Esophagus squamous epithelium (tissue), 5 donors: ENCODE results near the gene RPGRIP1L. TPM values are rescaled to one million over a fixed set of nuclear protein-coding genes. Genes with fewer than 3 reads are reported as not detected.
A peak's percentile ranks its signal among the peaks of the same experiment; 100 is the strongest.

Experiments
- DNase-seq: peaks from one replicate; lab custom pipeline; 2025; lab: John Stamatoyannopoulos, UW
- H3K27ac ChIP-seq, 4 donors: fragments of 200-600 bp; sonication (generic); one replicate each; pipeline ENCODE4 v1.5.1; 2016 to 2019; ENCODE audit warnings: mild to moderate bottlenecking in 1 of 4
- H3K27me3 ChIP-seq, 4 donors: fragments of 200-600 bp; sonication (generic); 1 replicate in 3 of 4; 2 replicates in 1 of 4; pipeline versions ENCODE4 v1.5.1 to v1.6.0; 2017 to 2021; ENCODE audit warnings: antibody characterized with exemption in 1 of 4
- H3K36me3 ChIP-seq, 3 donors: fragments of 200-600 bp; sonication (generic); one replicate each; pipeline ENCODE4 v1.5.1; 2016 to 2019
- H3K4me1 ChIP-seq, 3 donors: fragments of 200-600 bp; sonication (generic); one replicate each; pipeline ENCODE4 v1.5.1; 2017 to 2019
- H3K4me3 ChIP-seq, 4 donors: fragments of 200-600 bp; sonication (generic); 1 replicate in 3 of 4; 2 replicates in 1 of 4; pipeline ENCODE4 v1.5.1; 2016 to 2019; ENCODE audit warnings: mild to moderate bottlenecking in 2 of 4, moderate library complexity in 1 of 4
- H3K9me3 ChIP-seq, 3 donors: fragments of 200-600 bp; sonication (generic); one replicate each; pipeline ENCODE4 v1.5.1; 2016 to 2019
- CTCF ChIP-seq, 6 experiments: fragments of 450-650 bp in 4 of 6; fragments of 200-600 bp in 2 of 6; sonication (generic) in 2 of 6; IDR thresholded peaks; one replicate each; pipeline ENCODE4 v1.5.1; 2016 to 2019; ENCODE audit warnings: antibody characterized with exemption in 6 of 6, mild to moderate bottlenecking in 4 of 6, moderate library complexity in 4 of 6
- POLR2A ChIP-seq, 4 donors: fragments of 450-650 bp; IDR thresholded peaks; one replicate each; pipeline ENCODE4 v1.6.1; 2017; ENCODE audit warnings: antibody characterized with exemption in 4 of 4, mild to moderate bottlenecking in 4 of 4, moderate library complexity in 3 of 4
- WGBS, 2 donors: methylation state at CpG; one replicate each; pipeline ENCODE4 v1.1.5; 2018; 5-methylcytosine and 5-hydroxymethylcytosine counted together
- intact Hi-C: fragments of 100-400 bp; cut with DNase I; formaldehyde crosslinking; loops from one replicate; pipeline ENCODE4 v1.15.0; 2022
- total RNA-seq, 4 donors: library from RNA; depleted of rRNA; stranded (reverse); fragments of >200 nt; gene quantifications; one replicate each; pipeline ENCODE4 v1.1.0, GENCODE V29; 2016
- donor health status: DM: yes; HTN: yes; CAD: no.

The RPGRIP1L gene
- 1 to 10 TPM; 1.2 to 3.9 (median 3.7) TPM for total RNA-seq

DNA sequence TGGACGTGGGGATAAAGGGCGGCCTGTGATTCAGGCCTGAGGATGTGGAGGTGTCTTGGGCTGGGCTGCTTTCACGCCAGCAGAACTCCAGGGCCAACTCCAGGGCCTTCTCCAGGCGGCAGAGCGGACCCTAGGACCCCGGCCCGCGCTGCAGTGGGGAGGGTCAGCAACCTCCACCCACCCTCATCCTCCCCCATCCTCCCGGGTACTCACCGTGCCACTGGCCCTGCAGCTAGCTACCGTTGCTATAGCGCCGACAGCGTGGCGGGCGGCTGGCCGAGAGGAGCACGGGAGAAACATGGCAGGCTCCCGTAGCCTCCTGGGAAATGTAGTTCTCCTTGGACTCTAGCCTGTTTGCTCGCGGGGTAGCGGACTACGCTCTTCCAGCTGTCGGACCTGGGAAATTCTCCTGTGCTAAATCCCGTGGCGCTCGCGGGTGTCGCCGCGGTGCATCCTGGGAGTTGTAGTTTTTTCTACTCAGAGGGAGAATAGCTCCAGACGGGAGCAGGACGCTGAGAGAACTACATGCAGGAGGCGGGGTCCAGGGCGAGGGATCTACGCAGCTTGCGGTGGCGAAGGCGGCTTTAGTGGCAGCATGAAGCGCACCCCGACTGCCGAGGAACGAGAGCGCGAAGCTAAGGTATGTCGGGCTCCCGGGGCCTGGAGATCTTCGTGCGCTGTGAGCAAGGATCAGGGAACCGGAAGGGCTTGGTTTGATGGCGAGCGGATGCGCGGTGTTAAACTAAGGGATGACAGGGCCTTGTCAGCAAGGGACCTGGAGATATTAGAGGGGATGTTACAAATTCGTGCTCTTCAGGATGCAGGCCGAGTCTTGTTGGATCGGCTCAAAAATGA, at the start of gene RPGRIP1L, which contains the start of gene FTO:
Gene RPGRIP1L, minus strand, starts transcription at position 270 of the 855 bp plus-strand sequence. CDS start 3,136 bp downstream, outside the sequence.
Gene FTO, plus strand, starts transcription at position 567 of the 855 bp plus-strand sequence.
- no peaks in the 10 kb centered on the region for H3K9me3 ChIP-seq
- H3K36me3 ChIP-seq: no peaks in the 10 kb centered on the region
- intact Hi-C loops: no loop called here
- DNase-seq: peak; percentile 81
- TF ChIP-seq POLR2A (IDR thresholded peaks at IDR 0.05): peak in 1 of 4 donors; percentile 38
- peak in 5 of 6 experiments; percentile 9 to 42 (median 28) for TF ChIP-seq CTCF (IDR thresholded peaks at IDR 0.05)
- 0 to 1% methylated on average over 20 to 32 of the region's 57 CpGs for WGBS, 2 donors
- peaks cover 10 to 27% (median 17%) of the 10 kb centered on the region in 3 donors for H3K4me1 ChIP-seq
- H3K27ac ChIP-seq: peak within 1 kb of the TSS; percentile 76 to 85 (median 78)
- peak within 1 kb of the TSS; percentile 61 to 92 (median 76) for H3K4me3 ChIP-seq
- H3K27me3 ChIP-seq: no peaks in the 10 kb centered on the region

GRCh38 chr16:53753431-53753830, 49.8 kb upstream of the RPGRIP1L start:
- peaks cover 5 to 52% (median 16%) of the 10 kb centered on the region in 3 donors for H3K4me1 ChIP-seq
- H3K36me3 ChIP-seq: no peaks in the 10 kb centered on the region
- no peak overlapping the region for H3K4me3 ChIP-seq
- no peaks in the 10 kb centered on the region for H3K27me3 ChIP-seq
- 71 to 80% methylated on average over 1 of the region's 1 CpG for WGBS, 2 donors
- DNase-seq: no peak
- H3K9me3 ChIP-seq: peaks cover 0 to 4% (median 0%) of the 10 kb centered on the region in 3 donors
- TF ChIP-seq POLR2A (IDR thresholded peaks at IDR 0.05) (no peak), CTCF (IDR thresholded peaks at IDR 0.05) (no peak)
- intact Hi-C loops: no loop called here
- no peak overlapping the region for H3K27ac ChIP-seq

GRCh38 chr16:53752560-53752959, 48.9 kb upstream of the RPGRIP1L start:
- H3K27me3 ChIP-seq: no peaks in the 10 kb centered on the region
- intact Hi-C loops: no loop called here
- 63 to 88% methylated on average over 1 of the region's 1 CpG for WGBS, 2 donors
- TF ChIP-seq CTCF (IDR thresholded peaks at IDR 0.05) (no peak), POLR2A (IDR thresholded peaks at IDR 0.05) (no peak)
- H3K36me3 ChIP-seq: no peaks in the 10 kb centered on the region
- H3K9me3 ChIP-seq: peaks cover 0 to 7% (median 0%) of the 10 kb centered on the region in 3 donors
- H3K4me1 ChIP-seq: peaks cover 5 to 46% (median 16%) of the 10 kb centered on the region in 3 donors
- H3K4me3 ChIP-seq: no peak overlapping the region
- no peak overlapping the region for H3K27ac ChIP-seq
- no peak for DNase-seq

- peaks cover 0 to 7% (median 0%) of the 10 kb centered on the region in 3 donors for H3K9me3 ChIP-seq
- peaks cover 5 to 59% (median 23%) of the 10 kb centered on the region in 3 donors for H3K4me1 ChIP-seq
- no peaks in the 10 kb centered on the region for H3K36me3 ChIP-seq
- TF ChIP-seq POLR2A (IDR thresholded peaks at IDR 0.05): no peak
- TF ChIP-seq CTCF (IDR thresholded peaks at IDR 0.05): peak in 1 of 6 experiments; percentile 49
- intact Hi-C loops: no loop called here
- 33 to 55% methylated on average over 4 of the region's 4 CpGs for WGBS, 2 donors
- H3K27me3 ChIP-seq: no peaks in the 10 kb centered on the region
- H3K27ac ChIP-seq: peak overlapping the region in 1 of 4 donors; percentile 44
- no peak overlapping the region for H3K4me3 ChIP-seq
- no peak for DNase-seq
Measured at GRCh38 chr16:53745753-53746266, 42.2 kb upstream of the RPGRIP1L start.

GRCh38 chr16:53745086-53745485, 41.4 kb upstream of the RPGRIP1L start:
- WGBS, 2 donors: 16 to 23% methylated on average over 3 of the region's 3 CpGs
- no peak for DNase-seq
- intact Hi-C loops: no loop called here

More at GRCh38 chr16:53745086-53745485, 41.4 kb upstream of the RPGRIP1L start:
- peaks cover 5 to 59% (median 23%) of the 10 kb centered on the region in 3 donors for H3K4me1 ChIP-seq
- H3K36me3 ChIP-seq: no peaks in the 10 kb centered on the region
- no peak overlapping the region for H3K4me3 ChIP-seq
- H3K9me3 ChIP-seq: peaks cover 0 to 7% (median 0%) of the 10 kb centered on the region in 3 donors
- TF ChIP-seq CTCF (IDR thresholded peaks at IDR 0.05) (no peak), POLR2A (IDR thresholded peaks at IDR 0.05) (no peak)
- no peaks in the 10 kb centered on the region for H3K27me3 ChIP-seq
- peak overlapping the region in 2 of 4 donors; percentile 13 to 44 for H3K27ac ChIP-seq
